Astrocyte (in vitro differentiated cells and primary cell): ENCODE measurements around the gene PGF. TPM values are rescaled to one million over a fixed set of nuclear protein-coding genes. Genes with fewer than 3 reads are reported as not detected.

ENCODE experiments used
- DNase-seq: peaks from one replicate; pipeline ENCODE4 v3.0.0-alpha.2; 2010; ENCODE audit warnings: low read depth
- FAIRE-seq: peaks from 2 replicates; lab custom pipeline; 2011; peaks lifted over from hg19 to GRCh38; lab: Jason Lieb, UNC
- H2AFZ ChIP-seq: 2 replicates; pipeline ENCODE4 v1.6.0; 2012; ENCODE audit warnings: low read depth, low read length, inconsistent platforms
- H3K27ac ChIP-seq: 2 replicates; pipeline ENCODE4 v1.5.1; 2011; ENCODE audit warnings: low read depth, low read length, inconsistent platforms
- H3K27me3 ChIP-seq: 2 replicates; pipeline ENCODE4 v1.6.0; 2011; ENCODE audit warnings: low read length, inconsistent platforms; ENCODE audit not compliant: insufficient read depth
- H3K36me3 ChIP-seq: 2 replicates; pipeline ENCODE4 v1.5.1; 2011; ENCODE audit warnings: low read length, inconsistent platforms; ENCODE audit not compliant: insufficient read depth
- H3K4me1 ChIP-seq: 2 replicates; pipeline ENCODE4 v1.5.1; 2011; ENCODE audit warnings: low read length, inconsistent platforms; ENCODE audit not compliant: insufficient read depth
- H3K4me2 ChIP-seq: 2 replicates; pipeline ENCODE4 v1.6.0; 2012; ENCODE audit warnings: low read length, inconsistent platforms
- H3K4me3 ChIP-seq: 2 replicates; pipeline ENCODE4 v1.5.1; 2011; ENCODE audit warnings: low read depth, mild to moderate bottlenecking, low read length, inconsistent platforms; ENCODE audit not compliant: insufficient read depth
- H3K79me2 ChIP-seq: 2 replicates; pipeline ENCODE4 v1.6.0; 2012; ENCODE audit warnings: mild to moderate bottlenecking, low read length, inconsistent platforms; ENCODE audit not compliant: insufficient read depth
- H3K9ac ChIP-seq: 2 replicates; pipeline ENCODE4 v1.6.0; 2012; ENCODE audit warnings: mild to moderate bottlenecking, low read length, inconsistent platforms
- H3K9me3 ChIP-seq: 2 replicates; pipeline ENCODE4 v1.5.1; 2012; ENCODE audit warnings: low read depth, mild to moderate bottlenecking, low read length, inconsistent platforms; ENCODE audit not compliant: insufficient read depth
- H4K20me1 ChIP-seq: 2 replicates; pipeline ENCODE4 v1.6.0; 2012; ENCODE audit warnings: low read length, inconsistent platforms; ENCODE audit not compliant: insufficient read depth
- H3K27ac Mint-ChIP-seq: one replicate; pipeline ENCODE4 v1.8.0; 2021; ENCODE audit warnings: mild to moderate bottlenecking, mixed read lengths; ENCODE audit not compliant: unreplicated experiment
- H3K27me3 Mint-ChIP-seq: one replicate; pipeline ENCODE4 v1.8.0; 2021; ENCODE audit warnings: low read depth, mixed read lengths; ENCODE audit not compliant: unreplicated experiment
- H3K36me3 Mint-ChIP-seq: one replicate; pipeline ENCODE4 v1.8.0; 2021; ENCODE audit warnings: low read depth, mixed read lengths; ENCODE audit not compliant: unreplicated experiment
- H3K4me1 Mint-ChIP-seq: one replicate; pipeline ENCODE4 v1.8.0; 2021; ENCODE audit warnings: low read depth, mixed read lengths; ENCODE audit not compliant: unreplicated experiment
- H3K4me3 Mint-ChIP-seq: one replicate; pipeline ENCODE4 v1.8.0; 2021; ENCODE audit warnings: mild to moderate bottlenecking, moderate library complexity, mixed read lengths; ENCODE audit not compliant: unreplicated experiment
- H3K9me3 Mint-ChIP-seq: one replicate; pipeline ENCODE4 v1.8.0; 2021; ENCODE audit warnings: mild to moderate bottlenecking, mixed read lengths; ENCODE audit not compliant: unreplicated experiment
- EZH2 ChIP-seq: IDR thresholded peaks from 2 replicates; pipeline ENCODE4 v1.6.1; 2012; ENCODE audit warnings: mild to moderate bottlenecking, low read length, inconsistent platforms; ENCODE audit not compliant: insufficient read depth
- total RNA-seq: library from RNA; stranded (reverse); gene quantifications from 2 replicates; pipeline ENCODE4 v1.2.1, GENCODE V29; 2021
- TF ChIP-seq, protein P1 (sequence below): IDR thresholded peaks from 2 replicates; pipeline ENCODE4 v1.5.1; 2011; ENCODE audit warnings: low read depth, mild to moderate bottlenecking, inconsistent platforms, low read length, moderate library complexity; ENCODE audit not compliant: insufficient read depth

The PGF gene
- total RNA-seq, 1 donor from 2014 or later, result 3.5 TPM

DNA sequence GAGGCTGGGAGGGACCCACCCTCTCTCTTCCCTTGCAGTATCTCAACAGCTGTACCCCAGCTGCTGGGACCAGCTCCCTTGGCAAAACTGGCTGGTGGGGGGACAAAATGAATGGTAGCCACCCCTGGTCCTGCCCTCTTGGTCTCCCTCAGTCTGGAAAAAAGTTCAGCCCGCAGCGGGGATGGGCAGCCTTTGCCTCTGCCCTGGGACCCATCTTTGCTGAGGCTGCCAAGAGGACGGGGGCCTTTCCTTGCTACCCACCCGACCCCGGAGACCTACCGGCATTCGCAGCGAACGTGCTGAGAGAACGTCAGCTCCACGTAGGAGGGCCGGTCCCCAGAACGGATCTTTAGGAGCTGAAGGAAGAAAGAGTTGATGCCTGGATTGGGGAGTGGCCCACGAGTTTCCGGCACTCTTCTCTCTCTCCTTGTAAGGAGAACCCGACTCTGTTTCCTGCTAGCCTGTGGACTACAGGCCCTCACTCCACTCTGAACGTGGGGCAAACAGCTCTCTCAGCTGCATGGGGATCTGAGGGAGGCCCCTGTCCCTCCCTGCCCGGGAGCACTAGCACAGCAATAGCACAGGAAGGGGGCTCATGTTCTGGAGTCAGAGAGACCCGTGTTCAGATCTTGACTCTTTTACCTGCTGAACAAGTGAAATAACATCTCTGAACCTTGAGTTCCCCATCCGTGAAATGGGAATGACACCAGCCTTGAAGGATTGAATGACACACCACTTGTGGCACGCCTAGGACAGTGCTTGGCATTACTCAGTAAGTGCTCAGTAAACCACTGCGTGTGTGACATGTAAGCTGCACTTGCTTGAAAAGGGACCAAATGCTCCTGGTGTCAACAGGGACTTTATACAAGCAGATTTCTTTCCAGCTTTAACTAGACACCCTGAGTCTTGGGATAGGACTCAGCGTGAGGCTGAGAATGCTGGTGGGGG, 6.9 kb downstream of the PGF start:
- Histone ChIP-seq H3K27me3 (no peaks in the 10 kb centered on the region), H2AFZ (no peak overlapping the region), H3K4me1 (no peaks in the 10 kb centered on the region), H3K4me2 (no peak overlapping the region), H3K9me3 (no peaks in the 10 kb centered on the region), H3K4me3 (no peak overlapping the region), H3K79me2 (no peaks in the 10 kb centered on the region), H3K27ac (no peak overlapping the region), H3K36me3 (no peaks in the 10 kb centered on the region), H3K9ac (no peak overlapping the region), H4K20me1 (no peaks in the 10 kb centered on the region)
- H3K27ac Mint-ChIP-seq, result no peak overlapping the region
- peaks cover 6% of the 10 kb centered on the region for H3K36me3 Mint-ChIP-seq
- DNase-seq, result no peak
- no peak for TF ChIP-seq EZH2
- TF ChIP-seq, protein P1, sequence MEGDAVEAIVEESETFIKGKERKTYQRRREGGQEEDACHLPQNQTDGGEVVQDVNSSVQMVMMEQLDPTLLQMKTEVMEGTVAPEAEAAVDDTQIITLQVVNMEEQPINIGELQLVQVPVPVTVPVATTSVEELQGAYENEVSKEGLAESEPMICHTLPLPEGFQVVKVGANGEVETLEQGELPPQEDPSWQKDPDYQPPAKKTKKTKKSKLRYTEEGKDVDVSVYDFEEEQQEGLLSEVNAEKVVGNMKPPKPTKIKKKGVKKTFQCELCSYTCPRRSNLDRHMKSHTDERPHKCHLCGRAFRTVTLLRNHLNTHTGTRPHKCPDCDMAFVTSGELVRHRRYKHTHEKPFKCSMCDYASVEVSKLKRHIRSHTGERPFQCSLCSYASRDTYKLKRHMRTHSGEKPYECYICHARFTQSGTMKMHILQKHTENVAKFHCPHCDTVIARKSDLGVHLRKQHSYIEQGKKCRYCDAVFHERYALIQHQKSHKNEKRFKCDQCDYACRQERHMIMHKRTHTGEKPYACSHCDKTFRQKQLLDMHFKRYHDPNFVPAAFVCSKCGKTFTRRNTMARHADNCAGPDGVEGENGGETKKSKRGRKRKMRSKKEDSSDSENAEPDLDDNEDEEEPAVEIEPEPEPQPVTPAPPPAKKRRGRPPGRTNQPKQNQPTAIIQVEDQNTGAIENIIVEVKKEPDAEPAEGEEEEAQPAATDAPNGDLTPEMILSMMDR, result no peak
- H3K4me1 Mint-ChIP-seq, result peaks cover 8% of the 10 kb centered on the region
- no peak for FAIRE-seq
- no peak overlapping the region for H3K4me3 Mint-ChIP-seq
- H3K27me3 Mint-ChIP-seq, result peaks cover 25% of the 10 kb centered on the region
- no peaks in the 10 kb centered on the region for H3K9me3 Mint-ChIP-seq

DNA sequence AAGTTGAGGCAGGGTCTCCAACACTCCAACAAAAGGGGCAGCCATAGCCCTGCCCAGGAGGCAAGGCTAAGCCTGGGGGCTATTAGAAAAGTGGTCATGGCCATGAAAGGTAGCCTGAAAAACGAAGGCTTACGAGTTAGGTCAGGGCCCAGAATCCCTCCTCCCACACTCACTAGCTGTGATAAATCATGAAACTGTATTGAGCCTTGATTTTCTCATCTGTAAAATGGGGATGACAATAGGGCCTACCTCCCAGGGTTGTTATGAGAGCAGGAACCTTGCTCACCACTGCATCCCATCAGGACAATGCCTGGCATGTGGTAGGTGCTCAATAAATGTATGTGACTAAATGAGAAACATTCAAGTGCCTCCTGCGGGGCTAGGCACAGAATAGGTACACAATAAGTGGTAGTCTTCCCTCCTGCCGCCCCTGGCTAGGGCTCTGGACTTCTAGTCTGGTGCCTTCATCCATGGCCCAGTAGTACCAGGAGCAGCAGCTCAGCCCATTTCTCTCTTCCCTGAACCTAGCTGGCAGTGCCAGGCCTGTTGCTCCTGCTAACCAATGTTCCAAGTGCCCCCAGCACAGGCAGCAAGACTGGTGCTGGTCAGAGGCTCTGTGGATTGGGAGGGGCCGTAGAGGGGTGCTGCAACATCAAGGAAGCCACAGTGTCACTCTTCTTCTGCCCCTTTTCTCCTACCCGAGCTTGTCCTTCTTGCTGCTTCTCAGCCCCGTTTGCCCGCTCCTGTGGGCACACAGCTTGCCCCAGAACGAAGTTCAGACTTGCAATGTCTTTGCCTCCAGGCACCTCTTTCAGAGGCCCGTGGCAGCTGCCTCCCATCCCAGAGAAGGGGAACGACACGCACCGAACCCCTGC, 7.8 kb downstream of the PGF start:
- Mint-ChIP-seq H3K27me3 (peaks cover 24% of the 10 kb centered on the region), H3K4me1 (peaks cover 6% of the 10 kb centered on the region), H3K36me3 (peaks cover 6% of the 10 kb centered on the region), H3K27ac (no peak overlapping the region), H3K9me3 (no peaks in the 10 kb centered on the region), H3K4me3 (no peak overlapping the region)
- FAIRE-seq, result no peak
- no peak overlapping the region for H2AFZ ChIP-seq
- no peak for DNase-seq
- no peaks in the 10 kb centered on the region for H3K36me3 ChIP-seq
- no peak overlapping the region for H3K9ac ChIP-seq
- H3K27ac ChIP-seq, result no peak overlapping the region
- H3K4me3 ChIP-seq, result no peak overlapping the region
- no peaks in the 10 kb centered on the region for H4K20me1 ChIP-seq
- H3K4me2 ChIP-seq, result no peak overlapping the region
- H3K4me1 ChIP-seq, result no peaks in the 10 kb centered on the region
- no peaks in the 10 kb centered on the region for H3K79me2 ChIP-seq
- H3K9me3 ChIP-seq, result no peaks in the 10 kb centered on the region
- TF ChIP-seq EZH2, result no peak
- TF ChIP-seq, protein P1, result no peak
- H3K27me3 ChIP-seq, result no peaks in the 10 kb centered on the region
